Stomach (tissue), 4 donors: ENCODE measurements around the gene PLCG1.

Experiments
- CTCF ChIP-seq, 7 experiments: fragments of 450-650 bp in 4 of 7; fragments of 200-600 bp in 3 of 7; sonication (generic) in 3 of 7; IDR thresholded peaks; one replicate each; pipeline ENCODE4 v1.5.1; 2016 to 2019; ENCODE audit warnings: antibody characterized with exemption in 7 of 7, control low read depth in 2 of 7, mild to moderate bottlenecking in 1 of 7
- POLR2A ChIP-seq, 4 donors: fragments of 450-650 bp; IDR thresholded peaks; one replicate each; pipeline ENCODE4 v1.6.1; 2016; ENCODE audit warnings: antibody characterized with exemption in 4 of 4, control low read depth in 2 of 4, mild to moderate bottlenecking in 1 of 4, moderate library complexity in 1 of 4
- POLR2AphosphoS5 ChIP-seq, 3 donors: sonication (generic); formaldehyde crosslinking; IDR thresholded peaks; one replicate each; pipeline ENCODE4 v1.6.1; 2016; ENCODE audit warnings: antibody characterized with exemption in 3 of 3

- TF ChIP-seq CTCF (IDR thresholded peaks at IDR 0.05): no peak
- TF ChIP-seq POLR2A (IDR thresholded peaks at IDR 0.05): no peak
- no peak for TF ChIP-seq POLR2AphosphoS5 (IDR thresholded peaks at IDR 0.05)
Measured at GRCh38 chr20:41221614-41222218, 84.4 kb downstream of the PLCG1 start.
